OCI-LY1 (cell line): ENCODE measurements around the gene NKX3-2.

Source experiments
- H2AFZ ChIP-seq: fragments of 200-600 bp; sonication (generic), shearing (Covaris generic); 2 replicates; pipeline ENCODE4 v1.6.0; 2014; ENCODE audit warnings: antibody characterized with exemption, mild to moderate bottlenecking, low read length
- H3F3A ChIP-seq: fragments of 200-600 bp; sonication (generic), shearing (Covaris generic); 2 replicates; pipeline ENCODE4 v1.6.0; 2014; ENCODE audit warnings: mild to moderate bottlenecking, antibody characterized with exemption, low read length, moderate library complexity; ENCODE audit not compliant: insufficient read depth
- H3K27ac ChIP-seq: fragments of 200-600 bp; sonication (generic); 2 replicates; pipeline ENCODE4 v1.5.1; 2014; ENCODE audit warnings: low read length, mixed run types, mild to moderate bottlenecking, low read depth; ENCODE audit not compliant: poor library complexity, severe bottlenecking
- H3K27me3 ChIP-seq: fragments of 200-600 bp; sonication (generic); 2 replicates; pipeline ENCODE4 v1.6.0; 2014; ENCODE audit warnings: antibody characterized with exemption, mild to moderate bottlenecking, low read length, moderate library complexity; ENCODE audit not compliant: insufficient read depth
- H3K36me3 ChIP-seq: fragments of 200-600 bp; sonication (generic); 2 replicates; pipeline ENCODE4 v1.6.1; 2014; ENCODE audit warnings: mild to moderate bottlenecking, antibody characterized with exemption, low read length, moderate library complexity, mixed read lengths; ENCODE audit not compliant: insufficient read depth
- H3K4me1 ChIP-seq: fragments of 200-600 bp; sonication (generic); 2 replicates; pipeline ENCODE4 v1.5.1; 2014; ENCODE audit warnings: mild to moderate bottlenecking, low read length, moderate library complexity; ENCODE audit not compliant: insufficient read depth, severe bottlenecking
- H3K4me2 ChIP-seq: fragments of 200-600 bp; sonication (generic), shearing (Covaris generic); 2 replicates; pipeline ENCODE4 v1.6.1; 2014; ENCODE audit warnings: low read length
- H3K4me3 ChIP-seq: fragments of 200-600 bp; sonication (generic); 2 replicates; pipeline ENCODE4 v1.5.1; 2014; ENCODE audit warnings: low read length, low read depth, mild to moderate bottlenecking, mixed read lengths; ENCODE audit not compliant: poor library complexity, severe bottlenecking
- H3K79me2 ChIP-seq: fragments of 200-600 bp; shearing (Covaris generic); 2 replicates; pipeline ENCODE4 v1.6.1; 2016; ENCODE audit warnings: mixed run types, low read length, mixed read lengths; ENCODE audit not compliant: insufficient read depth
- H3K9ac ChIP-seq: fragments of 200-600 bp; sonication (generic), shearing (Covaris generic); 2 replicates; pipeline ENCODE4 v1.6.1; 2014; ENCODE audit warnings: mild to moderate bottlenecking, low read length, mixed read lengths
- H3K9me2 ChIP-seq: fragments of 200-600 bp; sonication (generic), shearing (Covaris generic); 2 replicates; pipeline ENCODE4 v1.6.1; 2014; ENCODE audit warnings: low read depth, mild to moderate bottlenecking, low read length, mixed read lengths
- H3K9me3 ChIP-seq: fragments of 200-600 bp; shearing (Covaris generic); 2 replicates; pipeline ENCODE4 v1.6.1; 2014; ENCODE audit warnings: low read length, mixed read lengths
- H4K20me1 ChIP-seq: fragments of 200-600 bp; sonication (generic), shearing (Covaris generic); 2 replicates; pipeline ENCODE4 v1.6.0; 2016; ENCODE audit warnings: mild to moderate bottlenecking, low read length; ENCODE audit not compliant: insufficient read depth
- CTCF ChIP-seq: fragments of 200-600 bp; sonication (generic), shearing (Covaris generic); IDR thresholded peaks from 2 replicates; pipeline ENCODE4 v1.5.1; 2017; ENCODE audit warnings: mild to moderate bottlenecking, antibody characterized with exemption, low read length, moderate library complexity, mixed read lengths
- EZH2 ChIP-seq: fragments of 200-600 bp; sonication (generic), shearing (Covaris generic); IDR thresholded peaks from 2 replicates; pipeline ENCODE4 v1.8.0; 2017; ENCODE audit warnings: borderline replicate concordance, mixed run types, mild to moderate bottlenecking, antibody characterized with exemption, low read length, moderate library complexity, mixed read lengths

NKX3-2 gene

GRCh38 chr4:13577660-13578059 is 33.4 kb upstream of the NKX3-2 start:
- Histone ChIP-seq H2AFZ (no peak overlapping the region), H3K4me3 (no peak overlapping the region), H3K4me1 (no peaks in the 10 kb centered on the region), H3K9ac (no peak overlapping the region), H3K27ac (no peak overlapping the region), H3K27me3 (no peaks in the 10 kb centered on the region), H3F3A (no peaks in the 10 kb centered on the region), H3K36me3 (peaks cover 40% of the 10 kb centered on the region), H3K4me2 (no peak overlapping the region), H3K9me3 (no peaks in the 10 kb centered on the region), H3K79me2 (no peaks in the 10 kb centered on the region), H4K20me1 (no peaks in the 10 kb centered on the region), H3K9me2 (no peaks in the 10 kb centered on the region)
- no peak for TF ChIP-seq EZH2
- no peak for TF ChIP-seq CTCF

DNA sequence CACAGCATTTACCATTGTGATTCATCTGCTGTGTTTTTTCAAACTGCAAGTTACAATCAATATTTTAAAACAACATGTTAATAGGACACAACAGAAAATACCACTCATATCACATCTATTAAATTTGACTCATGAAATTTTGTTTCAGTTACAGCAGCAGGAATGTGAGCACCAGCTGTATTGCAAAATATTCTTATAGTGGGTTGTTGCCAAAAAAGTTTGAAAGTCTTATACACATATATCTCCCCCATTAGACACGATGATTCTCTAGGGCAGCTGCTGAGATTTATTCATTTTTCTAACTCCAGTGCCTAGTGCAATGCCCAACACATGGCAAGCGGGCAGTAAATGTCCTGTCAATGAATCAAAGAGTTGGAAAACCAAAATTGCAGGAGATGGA is 26.6 kb upstream of the NKX3-2 start:
- Histone ChIP-seq H3K9me2 (no peaks in the 10 kb centered on the region), H3K27ac (no peak overlapping the region), H3K9me3 (no peaks in the 10 kb centered on the region), H3K79me2 (no peaks in the 10 kb centered on the region), H3K27me3 (no peaks in the 10 kb centered on the region), H3K36me3 (peaks cover 22% of the 10 kb centered on the region; the same call in 1 of the 2 replicates), H3K4me2 (no peak overlapping the region), H3K4me3 (no peak overlapping the region), H4K20me1 (no peaks in the 10 kb centered on the region), H2AFZ (no peak overlapping the region), H3K4me1 (no peaks in the 10 kb centered on the region), H3F3A (no peaks in the 10 kb centered on the region), H3K9ac (no peak overlapping the region)
- TF ChIP-seq CTCF: no peak
- TF ChIP-seq EZH2: no peak

- TF ChIP-seq CTCF: no peak
- TF ChIP-seq EZH2: no peak
- Histone ChIP-seq H3K36me3 (peaks cover 16% of the 10 kb centered on the region; the same call in 1 of the 2 replicates), H4K20me1 (no peaks in the 10 kb centered on the region), H3K9ac (no peak overlapping the region), H3K4me3 (no peak overlapping the region), H3K9me2 (no peaks in the 10 kb centered on the region), H3K79me2 (no peaks in the 10 kb centered on the region), H3K4me2 (no peak overlapping the region), H2AFZ (no peak overlapping the region), H3K9me3 (no peaks in the 10 kb centered on the region), H3K27me3 (no peaks in the 10 kb centered on the region), H3K4me1 (no peaks in the 10 kb centered on the region), H3K27ac (no peak overlapping the region), H3F3A (no peaks in the 10 kb centered on the region)
These were observed 22.8 kb upstream of the NKX3-2 start for GRCh38 chr4:13567125-13567524.
